GM13977 (cell line): ENCODE measurements around the gene KDM4C.

Source experiments
- DNase-seq: peaks from one replicate; pipeline ENCODE4 v3.0.0; 2012; ENCODE audit warnings: low spot score
- CTCF ChIP-seq: IDR thresholded peaks from 2 replicates; pipeline ENCODE4 v1.5.1; 2012; ENCODE audit warnings: mild to moderate bottlenecking, control low read depth; ENCODE audit not compliant: insufficient read depth; ENCODE audit errors: extremely low read depth, missing control alignments
- in situ Hi-C: fragments of 300-500 bp; cut with MboI; formaldehyde crosslinking; loops from one replicate; pipeline ENCODE4 v1.12.0; 2022; ENCODE audit warnings: low sequenced_read_pairs, low pct_unique_long_range_greater_than_20kb, mixed read lengths, inconsistent platforms; ENCODE audit not compliant: unreplicated experiment

Gene KDM4C

DNA sequence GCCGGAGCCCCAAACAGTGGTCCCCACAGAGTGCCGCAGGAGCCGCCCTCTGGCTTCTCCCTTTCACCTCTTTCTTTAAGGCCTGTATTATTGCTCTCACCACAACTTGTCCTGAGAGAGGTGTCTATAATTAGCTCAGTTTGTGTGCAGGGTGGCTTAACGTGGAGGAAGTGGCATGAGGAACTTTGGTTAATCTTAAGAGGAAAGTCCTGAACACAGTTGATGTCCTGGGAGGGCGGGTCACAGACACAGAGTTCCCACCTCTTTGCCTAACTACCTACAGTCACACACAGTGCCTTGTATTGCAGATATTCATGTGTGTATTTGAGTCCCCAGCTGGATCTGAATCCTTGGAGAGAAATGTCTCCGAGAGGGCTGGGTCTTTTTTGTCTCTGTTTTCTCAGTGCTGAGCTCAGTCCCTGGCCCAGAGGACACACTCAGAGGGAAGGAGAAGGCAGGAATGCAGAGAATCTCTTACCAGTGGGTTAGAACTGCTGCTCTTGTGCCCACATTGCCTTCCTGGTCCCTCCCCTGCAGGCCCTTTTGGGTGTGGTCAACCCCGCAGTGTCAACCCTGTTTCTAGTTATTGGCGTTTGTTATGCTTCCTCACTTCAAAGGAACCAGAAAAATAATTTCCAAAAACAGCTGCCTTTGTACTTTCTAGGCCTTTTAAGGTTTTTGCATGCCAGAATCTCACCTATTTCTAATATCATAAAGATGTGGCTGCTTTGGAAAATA is 392.5 kb downstream of the KDM4C start:
- no peak for TF ChIP-seq CTCF
- DNase-seq, result no peak
- in situ Hi-C loops, result no loop called here

GRCh38 chr9:7153134-7153533 is 395.4 kb downstream of the KDM4C start:
- no peak for TF ChIP-seq CTCF
- no peak for DNase-seq
- in situ Hi-C loops, result no loop called here

DNA sequence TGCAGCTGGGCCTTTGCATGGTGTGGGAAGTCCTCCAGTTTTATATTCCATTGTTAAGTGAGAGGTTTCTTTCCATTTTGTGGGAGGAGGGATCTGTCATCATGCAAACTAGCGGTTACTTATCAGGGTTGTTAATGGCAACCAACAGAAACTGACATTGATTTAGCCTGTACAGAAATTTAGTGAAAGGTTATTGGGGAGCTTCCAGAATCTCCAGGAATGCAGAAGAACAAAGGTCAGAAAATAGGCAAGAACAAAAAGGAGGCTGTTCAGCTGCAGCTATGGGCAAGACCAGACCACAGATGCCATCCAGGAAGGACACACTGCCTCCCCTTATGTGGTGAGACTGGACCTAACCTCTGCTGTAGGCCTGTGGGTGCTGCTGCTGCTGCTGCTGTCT is 395.8 kb downstream of the KDM4C start:
- in situ Hi-C loops, result no loop called here
- no peak for TF ChIP-seq CTCF
- no peak for DNase-seq

- in situ Hi-C loops, result no loop called here
- DNase-seq, result no peak
- TF ChIP-seq CTCF, result no peak
These were observed 396.3 kb downstream of the KDM4C start for GRCh38 chr9:7154003-7154619.

DNA sequence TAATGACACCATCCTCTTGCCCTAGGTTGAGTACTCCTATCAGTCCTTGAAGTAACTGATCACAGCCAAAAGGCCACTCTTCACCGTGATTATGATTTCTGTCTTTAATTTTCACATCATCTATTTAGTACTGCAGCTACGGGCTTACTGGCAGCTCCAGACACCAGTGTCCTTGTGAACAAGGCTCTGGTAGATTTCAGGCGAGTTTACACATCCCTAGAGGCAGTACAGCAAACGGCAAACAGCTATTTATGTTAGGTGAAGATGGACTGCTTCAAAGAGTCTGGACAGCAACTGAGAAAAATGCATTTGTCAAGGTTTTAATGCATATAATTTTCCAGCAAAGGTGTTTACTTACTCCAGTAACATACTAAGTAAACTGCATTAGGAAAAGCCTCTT is 396.9 kb downstream of the KDM4C start:
- in situ Hi-C loops, result no loop called here
- no peak for DNase-seq
- TF ChIP-seq CTCF, result no peak

GRCh38 chr9:7161469-7161868 is 403.7 kb downstream of the KDM4C start:
- no peak for DNase-seq
- in situ Hi-C loops, result no loop called here
- TF ChIP-seq CTCF, result no peak
